AG04449 (cell line): ENCODE measurements around the gene AGGF1.
"Not testable (repeated sequence)": the region's sequence is repeated elsewhere in the genome, so short reads cannot be mapped to it uniquely, and the experiment has no call there.

Experiments used
- CTCF ChIA-PET: fragments of 350-600 bp; formaldehyde crosslinking; extraction: SDS; loops from one replicate; lab custom pipeline; 2021; ENCODE audit warnings: antibody characterized with exemption; lab: Yijun Ruan, JAX
- POLR2A ChIA-PET: fragments of 400-600, 350-600 bp; formaldehyde crosslinking; extraction: SDS; loops from one replicate; lab custom pipeline; 2020; ENCODE audit warnings: antibody characterized with exemption, inconsistent platforms; lab: Yijun Ruan, JAX
- DNase-seq: peaks from one replicate; pipeline ENCODE4 v3.0.0-alpha.2; 2010; ENCODE audit warnings: low read depth, low spot score
- H3K4me3 ChIP-seq: 2 replicates; pipeline ENCODE4 v1.5.1; 2011; ENCODE audit warnings: low read depth, mild to moderate bottlenecking, control low read depth, low read length
- CTCF ChIP-seq: IDR thresholded peaks from one replicate; pipeline ENCODE4 v1.5.1; 2011; ENCODE audit warnings: mild to moderate bottlenecking, moderate library complexity, low read length, control low read depth, inconsistent platforms; ENCODE audit not compliant: insufficient read depth; ENCODE audit errors: missing control alignments

The AGGF1 gene

GRCh38 chr5:77076961-77077828 lies 47.0 kb downstream of the AGGF1 start:
- peak overlapping the region; percentile 56 for H3K4me3 ChIP-seq
- CTCF ChIA-PET, result interaction anchor here (0.6 to 4.1 kb wide), 41 partner anchors 10 to 1134 kb away, joined by 3 to 73 read pairs (median 4); partner anchors contain the start of genes AGGF1, WDR41 and ZBED3
- no peak for DNase-seq
- POLR2A ChIA-PET, result interaction anchor here (1.7 kb wide), 1 partner anchor 415 kb away, joined by 5 read pairs; the partner anchor contains the start of gene WDR41
- TF ChIP-seq CTCF, result peak; percentile 72

GRCh38 chr5:77077829-77078176 lies 47.6 kb downstream of the AGGF1 start:
- TF ChIP-seq CTCF, result no peak
- peak overlapping the region; percentile 33 for H3K4me3 ChIP-seq
- CTCF ChIA-PET, result interaction anchor here (0.8 to 4.1 kb wide), 27 partner anchors 10 to 477 kb away, joined by 3 to 73 read pairs (median 4); partner anchors contain the start of genes AGGF1, WDR41 and ZBED3
- POLR2A ChIA-PET, result interaction anchor here (1.7 kb wide), 1 partner anchor 414 kb away, joined by 5 read pairs; the partner anchor contains the start of gene WDR41
- no peak for DNase-seq

- POLR2A ChIA-PET, H3K4me3 ChIP-seq, DNase-seq: not testable (repeated sequence)
- CTCF ChIA-PET, result interaction anchor here (0.7 kb wide), 1 partner anchor 24 kb away, joined by 3 read pairs; no protein-coding TSS in a partner anchor
These were observed 50.3 kb downstream of the AGGF1 start for GRCh38 chr5:77080479-77080878.

GRCh38 chr5:77080905-77081304 lies 50.7 kb downstream of the AGGF1 start:
- ChIA-PET POLR2A (no interaction called here), CTCF (interaction anchor here (0.7 kb wide), 1 partner anchor 23 kb away, joined by 3 read pairs; no protein-coding TSS in a partner anchor)
- no peak for TF ChIP-seq CTCF
- DNase-seq, result no peak
- H3K4me3 ChIP-seq, result no peak overlapping the region

GRCh38 chr5:77082280-77082679 lies 52.1 kb downstream of the AGGF1 start:
- no peak for TF ChIP-seq CTCF
- no peak for DNase-seq
- ChIA-PET CTCF (interaction anchor here (0.9 to 1.1 kb wide), 2 partner anchors 16 to 62 kb away, joined by 3 to 5 read pairs; no protein-coding TSS in a partner anchor), POLR2A (no interaction called here)
- H3K4me3 ChIP-seq, result no peak overlapping the region

- POLR2A ChIA-PET, result no interaction called here
- no peak for DNase-seq
- CTCF ChIA-PET, result interaction anchor here (0.6 to 1.1 kb wide), 3 partner anchors 15 to 62 kb away, joined by 3 to 5 read pairs (median 3); no protein-coding TSS in a partner anchor
These were observed 52.9 kb downstream of the AGGF1 start for GRCh38 chr5:77083088-77083487.

More at GRCh38 chr5:77083088-77083487, 52.9 kb downstream of the AGGF1 start:
- H3K4me3 ChIP-seq, result no peak overlapping the region
- TF ChIP-seq CTCF, result no peak
